Measurements from ENCODE around the gene CC2D2A.

Gene CC2D2A

GRCh38 chr4:15469402-15470127, at the start of gene CC2D2A:
CC2D2A (plus strand) TSS chr4:15469882; CDS start chr4:15475933, 6,051 bp downstream.
- DNase-seq (ENCODE audit: low spot score), result peak; percentile 72

- DNase-seq (ENCODE audit: low spot score), result peak; percentile 28
These were observed 49.0 kb upstream of the CC2D2A start for GRCh38 chr4:15420642-15421041.

GRCh38 chr4:15423285-15423711, 46.4 kb upstream of the CC2D2A start:
- DNase-seq (ENCODE audit: low spot score), result no peak

GRCh38 chr4:15425520-15425919, 44.2 kb upstream of the CC2D2A start:
- DNase-seq (ENCODE audit: low spot score), result peak; percentile 3

GRCh38 chr4:15427161-15427560, 42.5 kb upstream of the CC2D2A start:
- no peak for DNase-seq (ENCODE audit: low spot score)

GRCh38 chr4:15427701-15428100, 42.0 kb upstream of the CC2D2A start, which contains the start of gene C1QTNF7:
C1QTNF7 (plus strand) TSS chr4:15428033; CDS start chr4:15435744, 7,711 bp downstream.
- DNase-seq (ENCODE audit: low spot score), result no peak

- DNase-seq (ENCODE audit: low spot score), result no peak
These were observed 41.1 kb upstream of the CC2D2A start for GRCh38 chr4:15428611-15429010.

GRCh38 chr4:15434091-15434490, 35.6 kb upstream of the CC2D2A start:
- DNase-seq (ENCODE audit: low spot score), result no peak

GRCh38 chr4:15434676-15435075, 35.0 kb upstream of the CC2D2A start:
- no peak for DNase-seq (ENCODE audit: low spot score)

GRCh38 chr4:15436513-15436912, 33.2 kb upstream of the CC2D2A start:
- DNase-seq (ENCODE audit: low spot score), result no peak

GRCh38 chr4:15438939-15439524, 30.6 kb upstream of the CC2D2A start:
- DNase-seq (ENCODE audit: low spot score), result no peak

GRCh38 chr4:15443371-15444160, 26.1 kb upstream of the CC2D2A start:
- DNase-seq (ENCODE audit: low spot score), result no peak

- DNase-seq (ENCODE audit: low spot score), result no peak
These were observed 25.4 kb upstream of the CC2D2A start for GRCh38 chr4:15444276-15444675.

GRCh38 chr4:15444879-15445547, 24.7 kb upstream of the CC2D2A start:
- DNase-seq (ENCODE audit: low spot score), result no peak

GRCh38 chr4:15451181-15451865, 18.4 kb upstream of the CC2D2A start:
- no peak for DNase-seq (ENCODE audit: low spot score)

GRCh38 chr4:15451866-15452765, 17.6 kb upstream of the CC2D2A start:
- peak; percentile 86 for DNase-seq (ENCODE audit: low spot score)

GRCh38 chr4:15455290-15455689, 14.4 kb upstream of the CC2D2A start:
- DNase-seq (ENCODE audit: low spot score), result no peak

- peak; percentile 59 for DNase-seq (ENCODE audit: low spot score)
These were observed 12.1 kb upstream of the CC2D2A start for GRCh38 chr4:15457406-15458201.

- DNase-seq (ENCODE audit: low spot score), result no peak
These were observed 11.1 kb upstream of the CC2D2A start for GRCh38 chr4:15458616-15459015.

- no peak for DNase-seq (ENCODE audit: low spot score)
These were observed 10.0 kb upstream of the CC2D2A start for GRCh38 chr4:15459706-15460105.
